Activated CD4-positive, CD25-positive, alpha-beta regulatory T cell treated with anti-CD3 and anti-CD28 coated beads, Interleukin-2, amount 50 U/mL, for 24 hours (primary cell): ENCODE measurements around the gene CSTF1.

Source experiments
- ATAC-seq, 2 donors: fragments of 150-1000 bp; cut with Tn5 transposase; one replicate each; pipeline ENCODE4 v1.10.0; 2021; ENCODE audit warnings: mild to moderate bottlenecking in 1 of 2, moderate library complexity in 1 of 2

Gene CSTF1

GRCh38 chr20:56392132-56392880 is at the start of gene CSTF1, which contains the start of gene AURKA:
Gene CSTF1, plus strand, starts transcription at chr20:56392645. Its CDS starts 2,908 bp downstream, at chr20:56395553.
Gene AURKA, minus strand, starts transcription at chr20:56392215. Its CDS starts 4,018 bp downstream, at chr20:56388197.
- ATAC-seq: peak; percentile 93 to 95

DNA sequence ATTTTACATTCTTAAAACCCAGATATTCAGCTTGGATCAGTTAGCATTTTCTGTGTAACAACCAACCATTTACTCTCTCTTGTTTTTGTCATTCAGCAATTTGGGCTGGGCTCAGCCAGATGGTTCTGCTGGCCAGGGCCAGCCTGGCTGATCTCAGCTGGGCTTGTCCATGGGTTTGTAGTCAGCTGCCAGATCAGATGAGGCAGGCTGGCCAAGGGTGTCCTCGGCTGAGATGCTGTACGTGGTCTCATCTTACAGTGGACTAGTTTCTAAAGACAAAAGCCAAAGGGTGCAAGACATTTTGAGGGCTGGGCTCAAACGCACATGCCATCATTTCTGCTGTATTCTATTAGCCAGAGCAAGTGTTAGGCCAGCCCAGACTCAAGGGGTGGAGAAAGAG is 49.7 kb upstream of the CSTF1 start:
- ATAC-seq: no peak

DNA sequence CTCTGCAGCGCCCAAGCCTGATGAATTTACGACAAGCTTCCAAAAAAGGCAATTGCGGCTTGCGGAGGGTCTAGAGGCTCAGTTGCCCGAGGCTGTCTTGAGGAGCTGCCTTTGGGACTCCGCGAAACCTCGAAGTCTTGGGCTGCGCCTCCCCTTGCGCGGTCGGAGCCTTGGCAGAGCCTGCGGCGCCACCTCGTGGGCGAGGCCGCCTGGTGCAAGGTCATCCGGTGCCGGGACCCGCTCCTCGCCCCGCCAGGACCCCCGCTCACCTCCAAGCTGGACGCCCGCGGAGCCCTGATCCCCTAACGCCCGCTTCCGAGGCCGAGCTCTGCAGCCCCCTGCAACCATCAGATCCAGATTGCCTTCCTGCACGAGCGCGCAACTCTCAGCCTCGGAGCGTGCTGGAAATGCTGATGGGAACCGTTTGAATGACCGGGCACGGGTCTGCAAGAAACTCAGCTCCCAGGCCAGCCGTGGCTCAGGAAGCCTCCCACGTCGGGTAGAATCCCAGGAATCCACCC is 48.5 kb upstream of the CSTF1 start:
- peak in 1 of 2 donors; percentile 38 for ATAC-seq

GRCh38 chr20:56345911-56346310 is 46.5 kb upstream of the CSTF1 start:
- no peak for ATAC-seq

- ATAC-seq: no peak
Measured at GRCh38 chr20:56347628-56348304, 44.7 kb upstream of the CSTF1 start.

GRCh38 chr20:56348305-56348693 is 44.1 kb upstream of the CSTF1 start:
- no peak for ATAC-seq

- no peak for ATAC-seq
Measured at GRCh38 chr20:56348746-56349145, 43.7 kb upstream of the CSTF1 start.

DNA sequence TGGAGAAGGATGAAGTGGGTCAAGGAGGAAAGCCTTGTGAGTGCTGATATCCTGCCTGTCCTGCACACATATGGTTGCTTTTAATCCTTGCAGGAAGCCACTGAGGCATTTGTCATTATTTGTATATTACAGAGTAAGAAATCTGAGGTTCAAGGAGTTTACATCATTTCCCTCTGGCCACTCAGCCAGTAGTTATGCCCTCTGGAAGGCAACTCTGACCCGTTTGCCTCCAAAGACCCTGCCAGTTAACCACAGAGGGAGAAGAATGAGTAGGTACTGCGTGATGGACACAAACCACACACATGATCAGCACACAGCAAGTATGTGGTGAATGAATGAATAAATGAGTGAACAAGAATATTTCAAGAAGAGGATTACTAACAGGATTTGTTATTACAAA is 41.6 kb upstream of the CSTF1 start:
- ATAC-seq: no peak

- no peak for ATAC-seq
Measured at GRCh38 chr20:56352345-56353055, 39.9 kb upstream of the CSTF1 start.

DNA sequence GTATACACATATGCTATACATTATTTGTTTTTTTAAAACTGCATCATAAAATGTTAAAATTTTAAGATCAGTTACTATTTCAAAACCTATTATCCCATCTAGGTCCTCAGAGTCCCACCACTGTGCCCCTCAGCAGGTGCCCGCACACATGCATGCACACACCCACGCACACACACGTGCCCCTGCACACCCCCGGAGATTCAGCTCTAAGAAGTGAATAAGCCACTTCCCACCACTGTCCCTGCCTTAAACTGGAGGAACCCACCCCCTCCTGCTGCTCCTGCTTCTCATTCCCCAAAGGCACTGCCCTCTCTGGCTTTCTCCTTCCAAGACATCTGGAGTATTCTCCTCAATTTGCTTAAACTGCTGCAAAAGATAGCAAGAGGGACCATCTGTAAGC is 39.1 kb upstream of the CSTF1 start:
- ATAC-seq: no peak

DNA sequence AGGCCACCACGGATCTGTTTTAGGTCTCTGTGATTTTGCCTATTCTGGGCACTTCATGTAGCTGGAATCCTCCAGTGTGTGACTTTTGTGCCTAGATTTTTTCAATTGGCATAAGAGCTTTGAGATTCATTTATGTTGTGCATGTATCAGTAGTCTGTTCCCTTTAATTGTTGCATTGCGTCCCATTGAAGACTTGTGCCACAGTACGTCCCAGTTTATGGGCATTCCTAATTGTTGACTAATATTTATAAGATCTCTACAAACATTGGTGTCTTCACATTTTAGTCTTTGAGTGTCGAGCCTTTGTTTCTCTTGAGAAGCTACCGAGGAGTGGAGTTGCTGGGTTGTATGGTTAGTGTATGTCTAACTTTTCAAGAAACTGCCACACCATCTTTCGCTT is 34.4 kb upstream of the CSTF1 start:
- ATAC-seq: no peak

GRCh38 chr20:56358600-56359211 is 33.7 kb upstream of the CSTF1 start, which contains the start of gene FAM210B:
Gene FAM210B, plus strand, starts transcription at chr20:56358974. Its CDS starts 32 bp downstream, at chr20:56359006.
- peak; percentile 99 for ATAC-seq

DNA sequence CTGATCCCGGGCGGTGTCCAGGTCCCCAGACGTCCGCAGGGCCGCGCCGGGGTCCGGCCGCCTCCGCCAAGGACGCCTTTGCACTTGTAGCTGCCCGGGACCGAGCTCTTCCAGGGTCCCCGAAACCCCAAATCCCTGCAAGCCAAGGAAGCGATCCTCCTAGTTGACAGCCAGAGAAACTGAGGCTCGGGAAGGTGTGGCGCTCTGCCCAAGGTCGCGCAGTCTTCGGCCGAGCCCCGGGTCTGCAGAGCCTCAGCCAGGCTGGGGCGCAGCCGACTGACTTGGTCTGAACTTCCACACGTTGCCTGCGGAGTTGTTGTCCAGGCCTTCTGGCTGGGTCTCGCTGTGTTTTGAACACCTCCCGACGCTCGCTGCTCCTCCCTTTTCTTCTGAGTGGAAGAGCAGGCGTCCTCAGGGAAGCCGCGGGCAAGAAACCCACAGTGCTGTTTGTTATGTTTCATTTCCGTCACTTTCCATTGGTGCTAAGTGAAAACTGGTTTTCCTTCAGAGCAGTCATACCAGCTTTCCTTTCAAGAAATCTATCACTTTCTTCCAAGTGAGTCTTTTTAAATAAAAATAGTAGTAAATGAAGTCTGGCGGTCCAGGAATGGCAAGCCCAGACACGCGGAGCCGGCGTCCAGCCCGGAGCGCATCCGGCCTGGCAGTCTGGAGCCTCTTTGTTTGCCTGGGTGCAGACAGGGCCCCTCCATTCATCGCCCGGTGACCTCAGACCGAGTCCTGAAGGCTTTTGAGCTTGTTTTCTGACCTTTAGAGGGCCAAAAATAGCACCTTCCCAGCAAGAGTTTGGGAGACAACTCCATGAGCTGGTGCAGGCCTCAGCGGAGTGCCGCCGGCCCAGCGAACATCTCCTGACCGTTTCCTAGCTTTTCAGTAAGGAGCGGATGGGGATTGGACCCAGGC is 33.0 kb upstream of the CSTF1 start:
- peak in 1 of 2 donors; percentile 19 for ATAC-seq

DNA sequence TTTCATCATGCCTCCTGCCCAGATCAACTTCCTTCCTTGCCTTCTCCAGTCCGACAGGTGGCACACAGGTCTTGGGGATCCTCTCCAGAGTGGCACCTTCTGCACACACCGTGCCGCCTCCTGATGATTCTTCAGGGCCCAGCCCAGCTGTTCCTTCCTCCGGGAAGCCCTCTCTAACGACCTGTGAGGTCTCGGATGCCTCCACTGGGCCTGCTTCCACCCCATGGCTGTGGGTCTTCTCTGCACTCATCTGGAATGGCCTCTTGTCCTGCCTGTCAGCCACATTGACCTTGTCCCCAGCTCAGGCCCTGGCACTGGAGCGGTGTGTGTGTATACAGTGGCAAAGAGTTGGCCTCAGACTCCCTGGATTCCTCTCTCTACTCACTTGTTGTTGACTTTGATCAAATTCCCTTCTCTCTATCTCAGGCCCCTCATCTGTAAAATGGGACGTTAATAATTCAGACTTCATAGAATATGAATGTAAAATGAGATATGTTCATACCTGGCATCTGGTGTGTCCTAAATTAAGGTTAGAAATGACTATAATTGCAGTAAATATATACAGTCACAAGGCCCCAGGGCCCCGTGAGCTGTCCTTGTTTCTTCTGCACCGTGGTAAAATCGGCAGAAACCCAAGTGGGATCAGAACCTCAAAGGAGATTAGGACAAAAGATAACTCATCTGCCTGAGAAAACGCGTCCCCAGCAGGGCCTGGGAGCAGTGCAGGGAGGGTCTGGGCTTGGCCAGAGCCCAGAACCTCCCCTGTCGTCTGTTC is 32.1 kb upstream of the CSTF1 start:
- no peak for ATAC-seq

GRCh38 chr20:56360908-56361205 is 31.6 kb upstream of the CSTF1 start:
- ATAC-seq: no peak

DNA sequence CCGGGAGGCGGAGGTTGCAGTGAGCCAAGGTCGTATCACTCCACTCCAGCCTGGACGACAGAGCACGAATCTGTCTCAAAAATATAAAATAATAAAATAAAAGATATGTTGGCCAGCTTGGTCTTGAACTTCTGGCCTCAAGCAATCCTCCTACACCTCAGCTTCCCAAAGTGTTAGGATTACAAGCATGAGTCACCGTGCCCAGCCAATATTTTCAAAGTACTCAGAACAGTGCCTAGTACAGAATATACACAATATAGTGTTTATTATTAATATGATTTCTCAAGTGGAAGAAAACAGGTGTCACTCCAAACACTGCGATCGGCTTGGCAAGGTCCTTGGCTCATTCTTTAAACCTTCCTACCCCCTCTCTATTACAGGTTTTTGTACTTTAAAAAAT is 30.5 kb upstream of the CSTF1 start:
- ATAC-seq: no peak

DNA sequence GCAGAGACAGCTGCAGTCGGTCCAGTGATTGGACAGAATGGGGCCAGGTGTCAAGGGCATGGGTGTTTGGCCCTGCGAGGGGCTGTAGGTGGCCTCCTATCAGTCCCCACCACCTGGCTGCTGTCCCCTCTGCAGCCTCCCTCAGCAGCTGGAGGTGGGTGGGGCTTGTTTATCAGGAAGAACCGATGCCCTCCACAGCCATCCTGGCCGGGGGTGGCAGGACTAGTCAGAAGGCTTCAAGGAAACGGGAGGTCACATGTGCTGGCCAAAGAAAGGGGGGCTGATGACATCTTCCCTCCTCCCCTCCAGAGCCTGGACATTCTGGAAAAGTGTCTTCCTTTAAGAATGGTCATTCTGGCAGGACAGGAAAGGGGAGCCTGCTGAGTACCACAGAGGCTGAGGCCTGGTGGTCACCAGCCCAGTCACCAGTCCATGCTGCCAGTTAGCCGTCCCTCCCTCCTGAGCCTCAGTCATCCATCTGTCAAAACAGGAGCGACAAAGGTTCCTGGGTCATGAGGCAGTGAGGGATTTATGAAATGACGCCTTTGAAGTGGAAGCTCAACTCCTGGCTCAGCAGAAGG is 29.5 kb upstream of the CSTF1 start:
- no peak for ATAC-seq

DNA sequence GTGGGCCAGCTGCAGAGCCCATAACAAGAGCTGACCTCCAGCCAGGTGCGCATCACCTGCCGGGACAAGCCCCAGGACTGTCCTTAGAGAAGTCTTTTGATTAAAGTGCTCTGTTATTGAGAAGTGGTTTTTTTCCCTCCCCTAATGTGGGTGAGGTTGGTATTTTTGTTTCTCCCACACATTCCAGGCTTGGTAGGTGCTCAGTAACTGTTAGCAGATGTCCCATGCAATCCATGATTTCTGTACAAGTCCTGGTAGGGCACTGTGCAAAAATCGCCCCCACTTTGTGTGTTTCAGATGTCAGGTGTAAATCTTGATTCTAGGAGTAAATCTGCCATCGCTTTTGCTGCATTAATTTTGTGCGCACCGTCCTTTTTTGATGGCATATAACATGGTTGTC is 29.0 kb upstream of the CSTF1 start:
- ATAC-seq: no peak

DNA sequence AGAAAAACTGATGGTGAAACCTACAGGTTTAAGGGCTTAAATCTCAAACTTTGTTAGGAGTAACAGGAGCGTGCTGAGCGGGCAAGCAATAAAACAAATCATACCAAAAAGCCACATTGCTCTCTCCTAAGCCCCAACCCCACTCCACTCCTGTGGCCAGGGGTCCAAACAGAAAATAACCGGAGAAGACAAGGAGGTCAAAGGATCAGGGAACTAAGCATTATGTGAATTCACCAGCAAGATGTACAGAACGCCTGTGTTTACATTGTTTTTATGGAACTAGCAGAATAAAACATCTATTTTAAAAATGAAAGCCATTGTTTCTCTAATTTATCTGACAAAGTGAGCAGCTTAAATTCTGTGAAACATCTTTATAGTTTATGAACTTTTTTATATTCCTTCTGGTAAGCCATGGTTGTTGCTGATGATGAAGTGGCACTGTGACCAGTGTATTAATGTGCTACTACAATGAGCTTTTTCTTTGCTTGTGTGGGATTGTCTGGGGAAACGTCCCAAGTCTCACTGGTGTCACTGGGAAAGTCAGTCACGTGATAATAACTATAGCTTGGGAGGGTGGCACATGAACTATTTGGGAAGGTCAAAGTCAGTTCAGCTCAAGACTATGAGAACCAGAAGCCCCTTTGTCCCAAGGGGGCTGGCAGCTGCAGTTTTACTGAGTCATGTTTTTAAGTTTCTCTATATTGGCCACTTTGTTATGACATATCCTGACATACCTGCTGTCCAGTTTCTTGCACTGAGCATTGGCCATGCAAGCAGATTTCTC is 23.9 kb upstream of the CSTF1 start:
- no peak for ATAC-seq

GRCh38 chr20:56369179-56369578 is 23.3 kb upstream of the CSTF1 start:
- ATAC-seq: no peak
